ENCODE results near the gene TMPRSS9. TPM values are rescaled to one million over a fixed set of nuclear protein-coding genes. Genes with fewer than 3 reads are reported as not detected.

Gene TMPRSS9
- total and polyA plus RNA-seq, 12 donors: 0.32 to 1.7 (median 1.1) TPM

GRCh38 chr19:2381148-2381820, 21.2 kb downstream of the TMPRSS9 start:
- Histone ChIP-seq H3K27ac (no peak overlapping the region), H3K36me3 (replicated peaks in 1 of 2) (no peaks in the 10 kb centered on the region), H3K4me1 (replicated peaks in 1 of 2) (peaks cover 0 to 4% of the 10 kb centered on the region in 2 donors), H3K4me3 (no peak overlapping the region), H3K27me3 (no peaks in the 10 kb centered on the region), H3K9me3 (replicated peaks in 1 of 3) (no peaks in the 10 kb centered on the region)
- intact Hi-C loops (cut with DNase I): loop anchor here in 1 of 2 donors (10.0 kb wide), 1 partner anchor 96 kb away; the partner anchor contains the start of gene PEAK3
- TF ChIP-seq, protein P1, sequence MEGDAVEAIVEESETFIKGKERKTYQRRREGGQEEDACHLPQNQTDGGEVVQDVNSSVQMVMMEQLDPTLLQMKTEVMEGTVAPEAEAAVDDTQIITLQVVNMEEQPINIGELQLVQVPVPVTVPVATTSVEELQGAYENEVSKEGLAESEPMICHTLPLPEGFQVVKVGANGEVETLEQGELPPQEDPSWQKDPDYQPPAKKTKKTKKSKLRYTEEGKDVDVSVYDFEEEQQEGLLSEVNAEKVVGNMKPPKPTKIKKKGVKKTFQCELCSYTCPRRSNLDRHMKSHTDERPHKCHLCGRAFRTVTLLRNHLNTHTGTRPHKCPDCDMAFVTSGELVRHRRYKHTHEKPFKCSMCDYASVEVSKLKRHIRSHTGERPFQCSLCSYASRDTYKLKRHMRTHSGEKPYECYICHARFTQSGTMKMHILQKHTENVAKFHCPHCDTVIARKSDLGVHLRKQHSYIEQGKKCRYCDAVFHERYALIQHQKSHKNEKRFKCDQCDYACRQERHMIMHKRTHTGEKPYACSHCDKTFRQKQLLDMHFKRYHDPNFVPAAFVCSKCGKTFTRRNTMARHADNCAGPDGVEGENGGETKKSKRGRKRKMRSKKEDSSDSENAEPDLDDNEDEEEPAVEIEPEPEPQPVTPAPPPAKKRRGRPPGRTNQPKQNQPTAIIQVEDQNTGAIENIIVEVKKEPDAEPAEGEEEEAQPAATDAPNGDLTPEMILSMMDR (IDR thresholded peaks at IDR 0.05): no peak
- no peak for TF ChIP-seq POLR2A (IDR thresholded peaks at IDR 0.05)
- 49 to 63% (median 58%) methylated on average over 18 of the region's 18 CpGs for WGBS, 4 donors
- no peak for DNase-seq

GRCh38 chr19:2382530-2383222, 22.6 kb downstream of the TMPRSS9 start:
- H3K4me3 ChIP-seq: no peak overlapping the region
- no peaks in the 10 kb centered on the region for H3K27me3 ChIP-seq
- WGBS, 4 donors: 79 to 89% (median 86%) methylated on average over 9 to 13 of the region's 13 CpGs
- no peaks in the 10 kb centered on the region for H3K4me1 ChIP-seq (replicated peaks in 1 of 2)
- H3K36me3 ChIP-seq (replicated peaks in 1 of 2): no peaks in the 10 kb centered on the region
- intact Hi-C loops (cut with DNase I): loop anchor here in 1 of 2 donors (10.0 kb wide), 1 partner anchor 98 kb away; the partner anchor contains the start of gene PEAK3
- no peak overlapping the region for H3K27ac ChIP-seq
- DNase-seq: no peak
- TF ChIP-seq, protein P1 (IDR thresholded peaks at IDR 0.05): no peak
- TF ChIP-seq POLR2A (IDR thresholded peaks at IDR 0.05): no peak
- no peaks in the 10 kb centered on the region for H3K9me3 ChIP-seq (replicated peaks in 1 of 3)

DNA sequence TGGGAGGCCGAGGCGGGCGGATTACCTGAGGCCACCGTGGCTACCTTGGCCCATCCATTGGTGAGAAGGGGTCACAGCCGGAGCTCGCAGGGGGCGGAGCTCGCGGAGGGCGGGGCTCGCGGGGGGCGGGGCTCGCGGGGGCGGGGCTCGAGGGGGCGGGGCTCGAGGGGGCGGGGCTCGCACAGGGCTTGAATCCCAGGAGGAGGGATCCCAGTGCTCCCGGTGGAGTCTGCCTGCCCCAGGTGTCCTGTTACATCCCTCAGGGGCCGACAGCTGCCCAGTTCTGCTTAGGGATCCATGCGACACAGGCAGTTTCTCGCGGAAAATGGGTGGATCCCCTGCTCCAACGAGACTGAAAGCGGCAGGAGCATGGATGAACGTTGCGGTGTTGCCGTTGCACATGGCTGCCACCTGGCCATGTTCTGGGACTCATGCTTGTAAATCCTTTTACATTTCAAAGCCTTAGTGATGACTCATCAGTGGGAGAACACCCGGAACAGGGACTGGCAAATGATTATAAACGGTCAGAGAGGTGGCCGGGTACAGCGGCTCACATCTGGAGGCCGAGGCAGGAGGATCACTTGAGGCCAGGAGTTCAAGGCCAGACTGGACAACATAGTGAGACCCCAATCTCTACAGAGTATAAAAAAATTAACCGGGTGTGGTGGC, 25.1 kb downstream of the TMPRSS9 start:
- Histone ChIP-seq H3K36me3 (replicated peaks in 1 of 2) (no peaks in the 10 kb centered on the region), H3K27ac (peak overlapping the region in 1 of 5 donors; percentile 63), H3K9me3 (replicated peaks in 1 of 3) (no peaks in the 10 kb centered on the region), H3K27me3 (no peaks in the 10 kb centered on the region), H3K4me1 (replicated peaks in 1 of 2) (no peaks in the 10 kb centered on the region), H3K4me3 (no peak overlapping the region)
- 13 to 26% (median 20%) methylated on average over 16 to 37 of the region's 37 CpGs for WGBS, 4 donors
- peak; percentile 38 to 78 (median 66) for DNase-seq
- intact Hi-C loops (cut with DNase I): loop anchor here in 1 of 2 donors (10.0 kb wide), 1 partner anchor 100 kb away; the partner anchor contains the start of gene PEAK3
- TF ChIP-seq POLR2A (IDR thresholded peaks at IDR 0.05): no peak
- TF ChIP-seq, protein P1 (IDR thresholded peaks at IDR 0.05): no peak

Measured in adrenal gland (tissue), 12 donors.